K562 (cell line): Measurements from ENCODE around the gene ZNF816. TPM values are rescaled to one million over a fixed set of nuclear protein-coding genes. Genes with fewer than 3 reads are reported as not detected.

Experiments used
- ATAC-seq: fragments of 200-7000 bp; cut with Tn5 transposase; 3 replicates; pipeline ENCODE4 v1.9.1; 2020; ENCODE audit warnings: moderate library complexity
- BruUV-seq: library from RNA; stranded (reverse); fragments of 400-500 nt; replicated peaks from 2 replicates; lab custom pipeline; 2021; lab: Mats Ljungman, UMichigan
- CTCF ChIA-PET: fragments of 300-600 bp; formaldehyde crosslinking; extraction: SDS; loops from one replicate; lab custom pipeline; 2021; ENCODE audit warnings: low intra/inter-chr PET ratio; lab: Yijun Ruan, JAX
- POLR2A ChIA-PET: fragments of 300-600, 350-650 bp; sonication (Branson Sonifier 250); formaldehyde crosslinking; extraction: SDS; loops from one replicate; lab custom pipeline; 2021; ENCODE audit warnings: antibody characterized with exemption, inconsistent platforms; lab: Yijun Ruan, JAX
- DNase-seq, 4 experiments: peaks; one replicate each; pipeline versions ENCODE4 v3.0.0 to v3.0.0-alpha.2; 2011 to 2018; ENCODE audit warnings: low spot score in 3 of 4, mixed read lengths in 3 of 4; ENCODE audit errors: extremely low read depth in 1 of 4
- FAIRE-seq: peaks from 2 replicates; lab custom pipeline; 2011; peaks lifted over from hg19 to GRCh38; lab: Jason Lieb, UNC
- H2AFZ ChIP-seq: 2 replicates; pipeline ENCODE4 v1.6.0; 2011; ENCODE audit warnings: low read depth, low read length, control low read depth, inconsistent platforms
- H3K27ac ChIP-seq: fragments of 200-600 bp; 3 replicates; pipeline ENCODE4 v1.8.0; 2011; ENCODE audit warnings: low read depth, mild to moderate bottlenecking, control low read depth, inconsistent platforms, low read length, moderate library complexity, mixed read lengths; ENCODE audit errors: extremely low read depth
- H3K27me3 ChIP-seq, 2 experiments: fragments of 300-600 bp in 1 of 2; 2 replicates in 1 of 2; 3 replicates in 1 of 2; pipeline versions ENCODE4 v1.6.0 to v1.8.0; 2011; ENCODE audit warnings: inconsistent platforms in 2 of 2, low read length in 2 of 2, mild to moderate bottlenecking in 1 of 2, mixed read lengths in 1 of 2, moderate library complexity in 1 of 2; ENCODE audit not compliant: control insufficient read depth in 2 of 2, insufficient read depth in 2 of 2
- H3K36me3 ChIP-seq: fragments of 300-600 bp; 3 replicates; pipeline ENCODE4 v1.8.0; 2011; ENCODE audit warnings: mild to moderate bottlenecking, low read length, inconsistent platforms; ENCODE audit not compliant: control insufficient read depth, insufficient read depth
- H3K4me1 ChIP-seq, 2 experiments: fragments of 200-600 bp in 1 of 2; replicated peaks in 1 of 2; 2 replicates in 1 of 2; 3 replicates in 1 of 2; pipeline versions ENCODE4 v1.5.1 to v1.8.0; 2011; ENCODE audit warnings: inconsistent platforms in 2 of 2, low read length in 2 of 2, mild to moderate bottlenecking in 1 of 2, mixed read lengths in 1 of 2, moderate library complexity in 1 of 2; ENCODE audit not compliant: control insufficient read depth in 2 of 2, insufficient read depth in 2 of 2
- H3K4me2 ChIP-seq: 2 replicates; pipeline ENCODE4 v1.6.1; 2011; ENCODE audit warnings: low read length, control low read depth, inconsistent platforms, mixed read lengths; ENCODE audit not compliant: insufficient read depth
- H3K4me3 ChIP-seq: fragments of 200-600 bp; sonication (generic), shearing (Covaris generic); 2 replicates; pipeline ENCODE4 v1.5.1; 2016; ENCODE audit warnings: control low read depth, inconsistent platforms
- H3K79me2 ChIP-seq: fragments of 200-600 bp; 3 replicates; pipeline ENCODE4 v1.8.0; 2011; ENCODE audit warnings: low read length, inconsistent platforms; ENCODE audit not compliant: control insufficient read depth, insufficient read depth
- H3K9ac ChIP-seq, 2 experiments: 2 replicates each; pipeline versions ENCODE4 v1.6.0 to v1.6.1; 2011; ENCODE audit warnings: low read depth in 2 of 2, low read length in 2 of 2, control low read depth in 1 of 2, inconsistent platforms in 1 of 2, mild to moderate bottlenecking in 1 of 2, mixed read lengths in 1 of 2; ENCODE audit not compliant: insufficient read depth in 1 of 2
- H3K9me1 ChIP-seq: one replicate; pipeline ENCODE4 v1.6.0; 2011; ENCODE audit warnings: inconsistent platforms, mild to moderate bottlenecking, low read length, moderate library complexity; ENCODE audit not compliant: control insufficient read depth, insufficient read depth
- H3K9me3 ChIP-seq: replicated peaks from 2 replicates; pipeline ENCODE4 v1.5.1; 2011; ENCODE audit warnings: low read depth, low read length, inconsistent platforms; ENCODE audit not compliant: control insufficient read depth, insufficient read depth
- H4K20me1 ChIP-seq: replicated peaks from 2 replicates; pipeline ENCODE4 v1.6.1; 2011; ENCODE audit warnings: low read length, inconsistent platforms, mixed read lengths; ENCODE audit not compliant: control insufficient read depth, insufficient read depth
- EP400 ChIP-seq: fragments of 450-650 bp; IDR thresholded peaks from 2 replicates; pipeline ENCODE4 v1.6.1; 2017; ENCODE audit warnings: antibody characterized with exemption, mild to moderate bottlenecking, moderate library complexity
- PHTF2 ChIP-seq: fragments of 250-450 bp; sonication (Bioruptor Pico); IDR thresholded peaks from 2 replicates; pipeline ENCODE4 v1.5.0; 2021; ENCODE audit warnings: mild to moderate bottlenecking
- RFX7 ChIP-seq: fragments of 250-450 bp; sonication (Bioruptor Pico); IDR thresholded peaks from 2 replicates; pipeline ENCODE4 v1.5.1; 2021; ENCODE audit warnings: mild to moderate bottlenecking
- SMAD4 ChIP-seq: fragments of 250-450 bp; sonication (Bioruptor Pico); conservative IDR thresholded peaks from 2 replicates; pipeline ENCODE4 v1.8.0; 2021; ENCODE audit warnings: inconsistent platforms, mild to moderate bottlenecking, moderate library complexity
- SNAPC5 ChIP-seq: fragments of 250-450 bp; sonication (Bioruptor Pico); IDR thresholded peaks from 2 replicates; pipeline ENCODE4 v1.8.0; 2021; ENCODE audit warnings: moderate library complexity, mild to moderate bottlenecking, inconsistent platforms
- TAF7 ChIP-seq: fragments of 450-650 bp; IDR thresholded peaks from 2 replicates; pipeline ENCODE4 v1.6.1; 2016; ENCODE audit warnings: missing genetic modification characterization, missing compliant biosample characterization
- ZBTB11 ChIP-seq, 3 experiments: fragments of 200-800 bp in 1 of 3; fragments of 250-450 bp in 1 of 3; fragments of 450-650 bp in 1 of 3; sonication (Bioruptor Pico) in 1 of 3; sonication (Bioruptor generic) in 1 of 3; formaldehyde crosslinking in 1 of 3; IDR thresholded peaks; 2 replicates each; pipeline versions ENCODE4 v1.6.1 to v1.8.0; 2016 to 2022; ENCODE audit warnings: mild to moderate bottlenecking in 2 of 3, missing genetic modification characterization in 2 of 3, missing compliant biosample characterization in 1 of 3, moderate library complexity in 1 of 3
- WGBS: fragments of 100-300 bp; shearing (Covaris generic); methylation state at CpG from one replicate; pipeline ENCODE4 v1.1.6; 2016; ENCODE audit warnings: low coverage, mixed read lengths; ENCODE audit not compliant: insufficient coverage; ENCODE audit errors: missing lambda C conversion rate; 5-methylcytosine and 5-hydroxymethylcytosine counted together
- in situ Hi-C: fragments of 300-500 bp; cut with MboI; formaldehyde crosslinking; loops from 4 replicates; pipeline ENCODE4 v1.15.0; 2018; ENCODE audit warnings: inconsistent platforms, mixed read lengths
- intact Hi-C: fragments of 100-400 bp; cut with micrococcal nuclease; formaldehyde crosslinking; loops from 2 replicates; pipeline ENCODE4 v1.14.2; 2022
- polyA plus RNA-seq, 8 experiments: library from polyadenylated mRNA; depleted of rRNA in 4 of 8; stranded (reverse) in 5 of 8; unstranded in 3 of 8; fragments of >200 nt; fragmentation: Nextera tagmentation in 2 of 8; fragmentation: Illumina TruSeq in 1 of 8; extraction: Ambion mirVana in 2 of 8; extraction: Trizol in 1 of 8; gene quantifications; 2 replicates each; pipeline versions ENCODE4 v1.2.1 to v1.2.3, GENCODE V29; 2011 to 2014; ENCODE audit warnings: inconsistent platforms in 1 of 8, missing spikeins in 1 of 8
- total RNA-seq, 7 experiments: library from RNA; depleted of rRNA in 6 of 7; stranded (reverse); fragments of >200 nt in 6 of 7; fragmentation: Illumina TruSeq in 2 of 7; extraction: Trizol in 2 of 7; gene quantifications; 2 replicates each; pipeline versions ENCODE4 v1.2.1 to v1.2.3, GENCODE V29; 2011 to 2021; ENCODE audit warnings: low replicate concordance in 1 of 7
- TF ChIP-seq, protein P1 (sequence below): fragments of 250-450 bp; sonication (Bioruptor Pico); IDR thresholded peaks from 2 replicates; pipeline ENCODE4 v1.6.1; 2021; ENCODE audit warnings: mild to moderate bottlenecking

The ZNF816 gene
- total and polyA plus RNA-seq, 9 of the 15 experiments (the other 6 are each of a cell fraction or from before 2014, with no cell fraction given), result 8.6 to 23.4 (median 13.0) TPM

- TF ChIP-seq SNAPC5 (CRISPR knock-in tag), result no peak
- no peak for TF ChIP-seq SMAD4 (CRISPR knock-in tag)
Observed at GRCh38 chr19:52992109-52993004, 29.7 kb upstream of the ZNF816 start (continued).

- no peak overlapping the region for H3K4me2 ChIP-seq
- peaks cover 9% of the 10 kb centered on the region; the same call in 1 of the 3 replicates for H3K36me3 ChIP-seq
- H3K27me3 ChIP-seq, result no peaks in the 10 kb centered on the region
- H4K20me1 ChIP-seq, result no peaks in the 10 kb centered on the region
- ATAC-seq (no peak), FAIRE-seq (no peak), DNase-seq (no peak)
- 44% methylated on average over 2 of the region's 2 CpGs for WGBS
- H2AFZ ChIP-seq, result no peak overlapping the region
- no peak overlapping the region for H3K9ac ChIP-seq
- peaks cover 3% of the 10 kb centered on the region; the same call in 2 of the 3 replicates for H3K79me2 ChIP-seq
- in situ Hi-C loops (no loop called here), intact Hi-C loops (no loop called here)
- H3K9me3 ChIP-seq, result peaks cover 6% of the 10 kb centered on the region
- CTCF ChIA-PET, result no interaction called here
- H3K4me1 ChIP-seq, result peaks cover 0 to 12% of the 10 kb centered on the region in 2 experiments; a peak in 2 of 5 replicates
- H3K4me3 ChIP-seq, result no peak overlapping the region
- POLR2A ChIA-PET, result no interaction called here
- TF ChIP-seq PHTF2 (CRISPR knock-in tag) (no peak), EP400 (no peak), ZBTB11 (CRISPR knock-in tag; IDR thresholded peaks at IDR 0.05) (no peak), TAF7 (no peak), RFX7 (CRISPR knock-in tag) (no peak)
- TF ChIP-seq, protein P1, sequence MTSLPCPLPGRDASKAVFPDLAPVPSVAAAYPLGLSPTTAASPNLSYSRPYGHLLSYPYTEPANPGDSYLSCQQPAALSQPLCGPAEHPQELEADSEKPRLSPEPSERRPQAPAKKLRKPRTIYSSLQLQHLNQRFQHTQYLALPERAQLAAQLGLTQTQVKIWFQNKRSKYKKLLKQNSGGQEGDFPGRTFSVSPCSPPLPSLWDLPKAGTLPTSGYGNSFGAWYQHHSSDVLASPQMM, result no peak
- no peak overlapping the region for H3K27ac ChIP-seq
- no TSS peak for BruUV-seq
- H3K9me1 ChIP-seq, result no peaks in the 10 kb centered on the region
Observed at GRCh38 chr19:52991484-52991883, 28.8 kb upstream of the ZNF816 start.
